ENCODE results near the gene ADAMTS14. TPM values are rescaled to one million over a fixed set of nuclear protein-coding genes. Genes with fewer than 3 reads are reported as not detected.

The ADAMTS14 gene
- total RNA-seq, 1 donor from 2014 or later, result 19.4 TPM

GRCh38 chr10:70702190-70702763 lies 30.0 kb downstream of the ADAMTS14 start:
- Histone ChIP-seq H2AFZ (ENCODE audit: low read depth, low read length) (no peak overlapping the region), H4K20me1 (ENCODE audit: insufficient read depth, low read length) (peaks cover 27% of the 10 kb centered on the region), H3K9me3 (ENCODE audit: insufficient read depth, low read depth, low read length) (no peaks in the 10 kb centered on the region), H3K9ac (ENCODE audit: low read length) (no peak overlapping the region), H3K4me1 (ENCODE audit: insufficient read depth, low read length) (no peaks in the 10 kb centered on the region), H3K4me2 (ENCODE audit: low read length) (no peak overlapping the region), H3K27me3 (ENCODE audit: insufficient read depth, low read length) (no peaks in the 10 kb centered on the region), H3K27ac (ENCODE audit: low read depth, low read length) (no peak overlapping the region), H3K79me2 (ENCODE audit: insufficient read depth, low read length) (peaks cover 9% of the 10 kb centered on the region), H3K36me3 (ENCODE audit: insufficient read depth, low read length) (peaks cover 9% of the 10 kb centered on the region), H3K4me3 (ENCODE audit: insufficient read depth, low read depth, low read length) (no peak overlapping the region)
- Mint-ChIP-seq H3K4me3 (ENCODE audit: unreplicated experiment) (no peak overlapping the region), H3K27ac (ENCODE audit: unreplicated experiment) (no peak overlapping the region), H3K36me3 (ENCODE audit: low read depth, unreplicated experiment) (peaks cover 16% of the 10 kb centered on the region), H3K9me3 (ENCODE audit: unreplicated experiment) (no peaks in the 10 kb centered on the region), H3K4me1 (ENCODE audit: low read depth, unreplicated experiment) (no peaks in the 10 kb centered on the region), H3K27me3 (ENCODE audit: low read depth, unreplicated experiment) (peaks cover 8% of the 10 kb centered on the region)
- no peak for TF ChIP-seq EZH2 (IDR thresholded peaks at IDR 0.05; ENCODE audit: insufficient read depth, low read length)
- TF ChIP-seq, protein P1, sequence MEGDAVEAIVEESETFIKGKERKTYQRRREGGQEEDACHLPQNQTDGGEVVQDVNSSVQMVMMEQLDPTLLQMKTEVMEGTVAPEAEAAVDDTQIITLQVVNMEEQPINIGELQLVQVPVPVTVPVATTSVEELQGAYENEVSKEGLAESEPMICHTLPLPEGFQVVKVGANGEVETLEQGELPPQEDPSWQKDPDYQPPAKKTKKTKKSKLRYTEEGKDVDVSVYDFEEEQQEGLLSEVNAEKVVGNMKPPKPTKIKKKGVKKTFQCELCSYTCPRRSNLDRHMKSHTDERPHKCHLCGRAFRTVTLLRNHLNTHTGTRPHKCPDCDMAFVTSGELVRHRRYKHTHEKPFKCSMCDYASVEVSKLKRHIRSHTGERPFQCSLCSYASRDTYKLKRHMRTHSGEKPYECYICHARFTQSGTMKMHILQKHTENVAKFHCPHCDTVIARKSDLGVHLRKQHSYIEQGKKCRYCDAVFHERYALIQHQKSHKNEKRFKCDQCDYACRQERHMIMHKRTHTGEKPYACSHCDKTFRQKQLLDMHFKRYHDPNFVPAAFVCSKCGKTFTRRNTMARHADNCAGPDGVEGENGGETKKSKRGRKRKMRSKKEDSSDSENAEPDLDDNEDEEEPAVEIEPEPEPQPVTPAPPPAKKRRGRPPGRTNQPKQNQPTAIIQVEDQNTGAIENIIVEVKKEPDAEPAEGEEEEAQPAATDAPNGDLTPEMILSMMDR (IDR thresholded peaks at IDR 0.05; ENCODE audit: insufficient read depth, low read depth, low read length), result no peak
- no peak for FAIRE-seq
- DNase-seq (ENCODE audit: low read depth), result no peak

GRCh38 chr10:70704211-70704610 lies 31.9 kb downstream of the ADAMTS14 start:
- H2AFZ ChIP-seq (ENCODE audit: low read depth, low read length), result no peak overlapping the region
- peaks cover 23% of the 10 kb centered on the region for H3K36me3 Mint-ChIP-seq (ENCODE audit: low read depth, unreplicated experiment)
- H3K27ac Mint-ChIP-seq (ENCODE audit: unreplicated experiment), result no peak overlapping the region
- H3K4me3 ChIP-seq (ENCODE audit: insufficient read depth, low read depth, low read length), result no peak overlapping the region
- peaks cover 5% of the 10 kb centered on the region for H3K27me3 Mint-ChIP-seq (ENCODE audit: low read depth, unreplicated experiment)
- no peaks in the 10 kb centered on the region for H3K27me3 ChIP-seq (ENCODE audit: insufficient read depth, low read length)
- no peaks in the 10 kb centered on the region for H3K4me1 Mint-ChIP-seq (ENCODE audit: low read depth, unreplicated experiment)
- FAIRE-seq (no peak), DNase-seq (ENCODE audit: low read depth) (no peak)
- H3K4me1 ChIP-seq (ENCODE audit: insufficient read depth, low read length), result no peaks in the 10 kb centered on the region
- H4K20me1 ChIP-seq (ENCODE audit: insufficient read depth, low read length), result peaks cover 38% of the 10 kb centered on the region
- no peaks in the 10 kb centered on the region for H3K79me2 ChIP-seq (ENCODE audit: insufficient read depth, low read length)
- no peak overlapping the region for H3K27ac ChIP-seq (ENCODE audit: low read depth, low read length)
- TF ChIP-seq, protein P1 (IDR thresholded peaks at IDR 0.05; ENCODE audit: insufficient read depth, low read depth, low read length), result no peak
- TF ChIP-seq EZH2 (IDR thresholded peaks at IDR 0.05; ENCODE audit: insufficient read depth, low read length), result no peak
- H3K9me3 ChIP-seq (ENCODE audit: insufficient read depth, low read depth, low read length), result no peaks in the 10 kb centered on the region
- no peak overlapping the region for H3K9ac ChIP-seq (ENCODE audit: low read length)
- no peak overlapping the region for H3K4me2 ChIP-seq (ENCODE audit: low read length)
- no peak overlapping the region for H3K4me3 Mint-ChIP-seq (ENCODE audit: unreplicated experiment)
- peaks cover 9% of the 10 kb centered on the region for H3K36me3 ChIP-seq (ENCODE audit: insufficient read depth, low read length)
- H3K9me3 Mint-ChIP-seq (ENCODE audit: unreplicated experiment), result no peaks in the 10 kb centered on the region

GRCh38 chr10:70705121-70705861 lies 33.0 kb downstream of the ADAMTS14 start:
- Histone ChIP-seq H3K79me2 (ENCODE audit: insufficient read depth, low read length) (no peaks in the 10 kb centered on the region), H3K4me2 (ENCODE audit: low read length) (no peak overlapping the region), H3K4me3 (ENCODE audit: insufficient read depth, low read depth, low read length) (no peak overlapping the region), H3K27me3 (ENCODE audit: insufficient read depth, low read length) (no peaks in the 10 kb centered on the region), H3K9ac (ENCODE audit: low read length) (no peak overlapping the region), H4K20me1 (ENCODE audit: insufficient read depth, low read length) (peaks cover 28% of the 10 kb centered on the region), H2AFZ (ENCODE audit: low read depth, low read length) (no peak overlapping the region), H3K27ac (ENCODE audit: low read depth, low read length) (no peak overlapping the region), H3K36me3 (ENCODE audit: insufficient read depth, low read length) (peaks cover 9% of the 10 kb centered on the region), H3K4me1 (ENCODE audit: insufficient read depth, low read length) (no peaks in the 10 kb centered on the region), H3K9me3 (ENCODE audit: insufficient read depth, low read depth, low read length) (no peaks in the 10 kb centered on the region)
- Mint-ChIP-seq H3K9me3 (ENCODE audit: unreplicated experiment) (no peaks in the 10 kb centered on the region), H3K27me3 (ENCODE audit: low read depth, unreplicated experiment) (peaks cover 5% of the 10 kb centered on the region), H3K4me3 (ENCODE audit: unreplicated experiment) (no peak overlapping the region), H3K36me3 (ENCODE audit: low read depth, unreplicated experiment) (peaks cover 30% of the 10 kb centered on the region), H3K4me1 (ENCODE audit: low read depth, unreplicated experiment) (no peaks in the 10 kb centered on the region), H3K27ac (ENCODE audit: unreplicated experiment) (no peak overlapping the region)
- FAIRE-seq (no peak), DNase-seq (ENCODE audit: low read depth) (no peak)
- TF ChIP-seq EZH2 (IDR thresholded peaks at IDR 0.05; ENCODE audit: insufficient read depth, low read length), result no peak
- TF ChIP-seq, protein P1 (IDR thresholded peaks at IDR 0.05; ENCODE audit: insufficient read depth, low read depth, low read length), result no peak

All from astrocyte (in vitro differentiated cells and primary cell).